Parathyroid adenoma (tissue), 2 donors: ENCODE data around the gene SAPCD1.

ENCODE experiments used
- H2AFZ ChIP-seq: fragments of 300-600 bp; sonication (generic); one replicate; pipeline ENCODE4 v1.7.0; 2017; ENCODE audit warnings: antibody characterized with exemption, mild to moderate bottlenecking
- H3K27ac ChIP-seq: fragments of 300-600 bp; sonication (generic); one replicate; pipeline ENCODE4 v1.7.0; 2017
- H3K27me3 ChIP-seq: fragments of 300-600 bp; sonication (generic); one replicate; pipeline ENCODE4 v1.7.0; 2017; ENCODE audit warnings: low read length; ENCODE audit not compliant: control insufficient read depth, insufficient read depth
- H3K36me3 ChIP-seq: fragments of 300-600 bp; sonication (generic); one replicate; pipeline ENCODE4 v1.7.0; 2017; ENCODE audit warnings: low read length; ENCODE audit not compliant: control insufficient read depth, insufficient read depth
- H3K4me1 ChIP-seq: fragments of 300-600 bp; sonication (generic); one replicate; pipeline ENCODE4 v1.7.0; 2017; ENCODE audit warnings: control low read depth
- H3K4me2 ChIP-seq: fragments of 300-600 bp; sonication (generic); one replicate; pipeline ENCODE4 v1.7.0; 2017; ENCODE audit warnings: low read length
- H3K4me3 ChIP-seq: fragments of 300-600 bp; sonication (generic); one replicate; pipeline ENCODE4 v1.7.0; 2017; ENCODE audit warnings: low read depth, low read length
- H3K79me2 ChIP-seq: fragments of 300-600 bp; sonication (generic); one replicate; pipeline ENCODE4 v1.7.0; 2017; ENCODE audit warnings: control low read depth
- H3K9ac ChIP-seq: fragments of 300-600 bp; sonication (generic); one replicate; pipeline ENCODE4 v1.7.0; 2017; ENCODE audit warnings: mild to moderate bottlenecking
- H3K9me3 ChIP-seq: fragments of 300-600 bp; sonication (generic); one replicate; pipeline ENCODE4 v1.7.0; 2017; ENCODE audit warnings: low read length; ENCODE audit not compliant: control insufficient read depth
- TF ChIP-seq, protein P1 (sequence below): fragments of 300-600 bp; sonication (generic); IDR thresholded peaks from one replicate; pipeline ENCODE4 v1.7.0; 2017; ENCODE audit warnings: antibody characterized with exemption, mild to moderate bottlenecking
- donor health status: primary hyperparathyroidism.

The SAPCD1 gene

DNA sequence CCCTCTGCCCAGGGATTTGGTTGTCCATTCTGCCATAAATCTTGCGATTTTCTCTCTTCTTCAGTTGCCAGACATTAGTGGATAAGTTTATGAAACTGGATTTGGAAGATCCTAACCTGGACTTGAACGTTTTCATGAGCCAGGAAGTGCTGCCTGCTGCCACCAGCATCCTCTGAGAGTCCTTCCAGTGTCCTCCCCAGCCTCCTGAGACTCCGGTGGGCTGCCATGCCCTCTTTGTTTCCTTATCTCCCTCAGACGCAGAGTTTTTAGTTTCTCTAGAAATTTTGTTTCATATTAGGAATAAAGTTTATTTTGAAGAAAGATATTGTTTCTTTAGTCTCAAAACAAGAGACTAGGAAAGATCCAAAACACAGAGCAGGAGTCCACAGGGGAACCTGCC lies at the start of gene SAPCD1:
Gene SAPCD1, plus strand, starts transcription at position 301 of the 400 bp plus-strand sequence. CDS start 399 bp downstream, outside the sequence.
- H3K4me1 ChIP-seq = no peaks in the 10 kb centered on the region
- H3K27me3 ChIP-seq = no peaks in the 10 kb centered on the region
- H3K27ac ChIP-seq = no peak within 1 kb of the TSS
- H3K9me3 ChIP-seq = no peaks in the 10 kb centered on the region
- no peak within 1 kb of the TSS for H2AFZ ChIP-seq
- no peaks in the 10 kb centered on the region for H3K36me3 ChIP-seq
- TF ChIP-seq, protein P1, sequence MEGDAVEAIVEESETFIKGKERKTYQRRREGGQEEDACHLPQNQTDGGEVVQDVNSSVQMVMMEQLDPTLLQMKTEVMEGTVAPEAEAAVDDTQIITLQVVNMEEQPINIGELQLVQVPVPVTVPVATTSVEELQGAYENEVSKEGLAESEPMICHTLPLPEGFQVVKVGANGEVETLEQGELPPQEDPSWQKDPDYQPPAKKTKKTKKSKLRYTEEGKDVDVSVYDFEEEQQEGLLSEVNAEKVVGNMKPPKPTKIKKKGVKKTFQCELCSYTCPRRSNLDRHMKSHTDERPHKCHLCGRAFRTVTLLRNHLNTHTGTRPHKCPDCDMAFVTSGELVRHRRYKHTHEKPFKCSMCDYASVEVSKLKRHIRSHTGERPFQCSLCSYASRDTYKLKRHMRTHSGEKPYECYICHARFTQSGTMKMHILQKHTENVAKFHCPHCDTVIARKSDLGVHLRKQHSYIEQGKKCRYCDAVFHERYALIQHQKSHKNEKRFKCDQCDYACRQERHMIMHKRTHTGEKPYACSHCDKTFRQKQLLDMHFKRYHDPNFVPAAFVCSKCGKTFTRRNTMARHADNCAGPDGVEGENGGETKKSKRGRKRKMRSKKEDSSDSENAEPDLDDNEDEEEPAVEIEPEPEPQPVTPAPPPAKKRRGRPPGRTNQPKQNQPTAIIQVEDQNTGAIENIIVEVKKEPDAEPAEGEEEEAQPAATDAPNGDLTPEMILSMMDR = no peak
- no peak within 1 kb of the TSS for H3K4me3 ChIP-seq
- no peak within 1 kb of the TSS for H3K9ac ChIP-seq
- H3K4me2 ChIP-seq = no peak within 1 kb of the TSS
- no peaks in the 10 kb centered on the region for H3K79me2 ChIP-seq

DNA sequence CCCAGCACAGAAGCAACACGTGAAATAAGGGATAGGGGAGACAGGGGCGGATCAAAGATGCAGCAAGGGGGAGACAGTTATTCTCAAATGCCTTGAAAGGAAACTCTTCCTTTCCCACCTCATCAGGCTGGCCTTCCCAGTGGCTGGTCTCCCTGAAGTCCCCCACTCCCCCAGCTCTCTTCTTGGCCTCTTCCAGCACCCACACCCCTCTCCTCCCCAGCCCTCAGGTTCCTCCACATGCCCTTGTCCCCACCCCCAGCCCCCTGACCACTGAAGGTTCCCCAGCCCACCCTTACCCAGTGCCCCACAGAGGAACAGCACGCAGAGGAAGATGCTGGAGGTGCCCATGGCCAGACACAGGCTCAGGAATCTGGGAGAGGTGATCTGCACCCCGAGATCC lies 49.0 kb upstream of the SAPCD1 start:
- Histone ChIP-seq H3K9me3 (no peaks in the 10 kb centered on the region), H3K4me3 (no peak overlapping the region), H3K27ac (no peak overlapping the region), H3K4me1 (peaks cover 9% of the 10 kb centered on the region), H3K79me2 (no peaks in the 10 kb centered on the region), H2AFZ (no peak overlapping the region), H3K36me3 (no peaks in the 10 kb centered on the region), H3K9ac (no peak overlapping the region), H3K4me2 (no peak overlapping the region), H3K27me3 (no peaks in the 10 kb centered on the region)
- TF ChIP-seq, protein P1 = no peak

DNA sequence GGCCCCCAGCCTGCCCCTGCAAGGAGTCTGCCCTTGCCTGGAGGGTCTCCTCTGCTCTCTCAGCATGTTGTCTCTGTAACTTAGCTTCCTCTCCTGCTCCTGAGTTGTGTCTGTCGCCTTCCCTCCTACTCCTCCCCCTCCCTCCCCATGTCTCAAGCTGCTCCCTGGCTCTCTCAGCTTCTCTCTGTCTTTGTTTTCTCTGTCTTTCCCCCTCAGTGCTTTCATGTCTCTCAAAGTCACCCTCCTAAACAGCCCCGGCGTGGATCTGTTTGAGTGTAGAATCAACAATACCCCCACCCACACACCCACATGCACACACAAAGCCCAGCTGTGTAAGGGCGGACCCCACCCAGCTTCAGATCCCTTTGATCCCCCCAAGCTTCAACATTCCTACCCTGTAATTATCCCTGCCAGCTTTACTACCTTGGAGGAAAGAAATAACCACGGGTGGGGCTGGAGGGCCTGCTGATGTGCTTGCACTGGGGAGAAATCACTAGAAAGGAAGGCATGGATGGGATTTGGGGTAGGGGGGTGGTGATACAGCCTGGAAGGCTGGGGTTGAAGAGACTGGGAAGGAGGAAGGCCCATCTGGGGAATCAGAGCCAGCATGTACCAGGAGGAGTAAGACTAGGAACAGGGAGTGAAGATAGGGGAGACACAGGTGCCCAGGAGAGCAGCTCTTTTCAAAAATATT lies 48.3 kb upstream of the SAPCD1 start:
- no peak overlapping the region for H3K4me3 ChIP-seq
- H3K79me2 ChIP-seq = no peaks in the 10 kb centered on the region
- no peaks in the 10 kb centered on the region for H3K27me3 ChIP-seq
- no peaks in the 10 kb centered on the region for H3K36me3 ChIP-seq
- peak overlapping the region; percentile 16 for H2AFZ ChIP-seq
- H3K9me3 ChIP-seq = no peaks in the 10 kb centered on the region
- TF ChIP-seq, protein P1 = no peak
- H3K4me1 ChIP-seq = peaks cover 14% of the 10 kb centered on the region
- no peak overlapping the region for H3K4me2 ChIP-seq
- H3K9ac ChIP-seq = no peak overlapping the region
- no peak overlapping the region for H3K27ac ChIP-seq

DNA sequence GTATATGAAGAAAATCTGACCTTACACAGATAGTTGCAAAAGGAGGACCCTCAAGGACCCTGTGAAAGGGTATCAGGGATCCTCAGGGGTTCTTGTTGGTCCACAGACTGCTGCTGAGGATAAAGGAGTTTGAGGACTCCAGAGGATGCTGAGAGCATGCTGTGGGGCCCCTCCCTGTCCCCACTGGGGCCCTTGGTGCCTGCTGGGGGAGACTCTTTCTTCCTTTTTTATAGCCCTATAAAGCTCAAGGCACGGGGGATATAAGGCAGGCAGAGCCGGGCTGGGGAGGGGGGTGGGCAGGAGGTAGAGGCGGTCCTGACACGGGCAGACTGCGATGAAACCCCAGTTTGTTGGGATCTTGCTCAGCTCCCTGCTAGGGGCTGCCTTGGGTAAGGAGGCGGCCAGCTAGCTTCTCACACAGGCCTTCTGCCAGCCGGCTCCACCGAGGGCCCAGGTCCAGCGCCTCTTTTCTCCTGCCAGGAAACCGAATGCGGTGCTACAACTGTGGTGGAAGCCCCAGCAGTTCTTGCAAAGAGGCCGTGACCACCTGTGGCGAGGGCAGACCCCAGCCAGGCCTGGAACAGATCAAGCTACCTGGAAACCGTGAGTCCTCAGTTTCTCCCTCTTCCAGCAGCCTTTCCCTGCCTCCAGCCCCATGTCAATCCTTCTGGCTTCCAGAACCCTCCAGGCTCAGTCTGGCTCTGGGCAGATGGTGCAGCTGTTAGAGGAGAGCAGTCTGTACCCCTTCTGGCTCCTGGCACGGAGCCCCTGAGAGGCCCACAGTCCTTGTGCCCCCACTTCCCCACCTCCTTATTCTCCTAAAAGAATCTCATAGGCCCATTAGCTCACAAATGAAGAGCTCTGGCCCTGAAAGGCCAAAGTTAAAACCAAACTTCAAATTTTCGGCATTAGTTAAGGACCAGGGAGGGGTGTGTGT lies 47.2 kb upstream of the SAPCD1 start, which contains the start of gene LY6G6D:
Gene LY6G6D, plus strand, starts transcription at position 327 of the 937 bp plus-strand sequence. Its CDS starts 8 bp downstream, at position 335.
- TF ChIP-seq, protein P1 = no peak
- Histone ChIP-seq H3K9ac (no peak within 1 kb of the TSS), H2AFZ (peak within 1 kb of the TSS; percentile 16), H3K27ac (no peak within 1 kb of the TSS), H3K9me3 (no peaks in the 10 kb centered on the region), H3K4me3 (no peak within 1 kb of the TSS), H3K27me3 (no peaks in the 10 kb centered on the region), H3K4me2 (no peak within 1 kb of the TSS), H3K4me1 (peaks cover 14% of the 10 kb centered on the region), H3K36me3 (no peaks in the 10 kb centered on the region), H3K79me2 (no peaks in the 10 kb centered on the region)
